Endothelial cell (in vitro differentiated cells): Measurements from ENCODE around the gene NINJ1. TPM values are rescaled to one million over a fixed set of nuclear protein-coding genes. Genes with fewer than 3 reads are reported as not detected.

ENCODE experiments used
- DNase-seq: peaks from one replicate; pipeline ENCODE4 v3.0.0; 2021; ENCODE audit warnings: low spot score
- H3K27ac Mint-ChIP-seq: one replicate; pipeline ENCODE4 v1.8.0; 2021; ENCODE audit warnings: mixed read lengths, inconsistent platforms; ENCODE audit not compliant: unreplicated experiment
- H3K27me3 Mint-ChIP-seq: one replicate; pipeline ENCODE4 v1.8.0; 2021; ENCODE audit warnings: mild to moderate bottlenecking, moderate library complexity, mixed read lengths, inconsistent platforms; ENCODE audit not compliant: unreplicated experiment
- H3K36me3 Mint-ChIP-seq: one replicate; pipeline ENCODE4 v1.8.0; 2021; ENCODE audit warnings: mild to moderate bottlenecking, low read depth, mixed read lengths, inconsistent platforms; ENCODE audit not compliant: unreplicated experiment
- H3K4me1 Mint-ChIP-seq: one replicate; pipeline ENCODE4 v1.8.0; 2021; ENCODE audit warnings: mild to moderate bottlenecking, mixed read lengths, inconsistent platforms; ENCODE audit not compliant: unreplicated experiment
- H3K4me3 Mint-ChIP-seq: one replicate; pipeline ENCODE4 v1.8.0; 2021; ENCODE audit warnings: mild to moderate bottlenecking, mixed read lengths, inconsistent platforms; ENCODE audit not compliant: unreplicated experiment
- H3K9me3 Mint-ChIP-seq: one replicate; pipeline ENCODE4 v1.8.0; 2021; ENCODE audit warnings: mixed read lengths, inconsistent platforms; ENCODE audit not compliant: unreplicated experiment
- CTCF ChIP-seq: fragments of 200-600 bp; sonication (generic); IDR thresholded peaks from one replicate; pipeline ENCODE4 v1.5.0; 2021; ENCODE audit warnings: antibody characterized with exemption; ENCODE audit not compliant: unreplicated experiment
- total RNA-seq: library from RNA; stranded (reverse); fragmentation: NEBNext Ultra II Directional; extraction: Animal tissue kit (Norgen Biotek cat#: 25700); gene quantifications from one replicate; pipeline ENCODE4 v1.2.1, GENCODE V29; 2021; ENCODE audit not compliant: unreplicated experiment

The NINJ1 gene
- total RNA-seq, 1 donor from 2014 or later, result 34.2 TPM

GRCh38 chr9:93093877-93094657, 40.0 kb downstream of the NINJ1 start:
- Mint-ChIP-seq H3K36me3 (peaks cover 4% of the 10 kb centered on the region), H3K4me1 (peaks cover 18% of the 10 kb centered on the region), H3K9me3 (no peaks in the 10 kb centered on the region), H3K4me3 (peak overlapping the region; percentile 87), H3K27ac (peak overlapping the region; percentile 77), H3K27me3 (peaks cover 18% of the 10 kb centered on the region)
- DNase-seq, result no peak
- TF ChIP-seq CTCF, result no peak

GRCh38 chr9:93093127-93093876, 40.7 kb downstream of the NINJ1 start:
- Mint-ChIP-seq H3K27ac (peak overlapping the region; percentile 64), H3K4me3 (no peak overlapping the region), H3K9me3 (no peaks in the 10 kb centered on the region), H3K36me3 (peaks cover 4% of the 10 kb centered on the region), H3K4me1 (peaks cover 18% of the 10 kb centered on the region), H3K27me3 (peaks cover 18% of the 10 kb centered on the region)
- no peak for DNase-seq
- no peak for TF ChIP-seq CTCF

GRCh38 chr9:93092251-93092991, 41.6 kb downstream of the NINJ1 start:
- peaks cover 17% of the 10 kb centered on the region for H3K4me1 Mint-ChIP-seq
- H3K27me3 Mint-ChIP-seq, result peaks cover 18% of the 10 kb centered on the region
- no peak overlapping the region for H3K27ac Mint-ChIP-seq
- TF ChIP-seq CTCF, result no peak
- H3K36me3 Mint-ChIP-seq, result peaks cover 4% of the 10 kb centered on the region
- H3K4me3 Mint-ChIP-seq, result no peak overlapping the region
- no peak for DNase-seq
- H3K9me3 Mint-ChIP-seq, result no peaks in the 10 kb centered on the region

- no peak overlapping the region for H3K27ac Mint-ChIP-seq
- H3K27me3 Mint-ChIP-seq, result peaks cover 17% of the 10 kb centered on the region
- H3K36me3 Mint-ChIP-seq, result no peaks in the 10 kb centered on the region
- no peak for TF ChIP-seq CTCF
- no peak for DNase-seq
- H3K9me3 Mint-ChIP-seq, result no peaks in the 10 kb centered on the region
- H3K4me3 Mint-ChIP-seq, result no peak overlapping the region
- peaks cover 16% of the 10 kb centered on the region for H3K4me1 Mint-ChIP-seq
Measured at GRCh38 chr9:93091453-93092081, 42.5 kb downstream of the NINJ1 start.
